ENCODE data around the gene EIF4G1. TPM values are rescaled to one million over a fixed set of nuclear protein-coding genes. Genes with fewer than 3 reads are reported as not detected.

EIF4G1 gene
- total and polyA plus RNA-seq, 10 of the 15 experiments (the other 5 are each of a cell fraction or from before 2014, with no cell fraction given): 5.7 to 462 (median 237) TPM

GRCh38 chr3:184320104-184320445, 5.7 kb downstream of the EIF4G1 start:
- ATAC-seq: peak; percentile 24
- H3K36me3 ChIP-seq (ENCODE audit: control insufficient read depth in 2 of 2, insufficient read depth in 2 of 2, low read length in 1 of 2): peaks cover 49 to 61% of the 10 kb centered on the region in 2 experiments
- in situ Hi-C loops (cut with MboI) (no loop called here), intact Hi-C loops (cut with micrococcal nuclease; ENCODE audit: unreplicated experiment) (no loop called here)
- BruUV-seq (replicated peaks): no TSS peak
- ChIA-PET CTCF (no interaction called here), RAD21 (ENCODE audit: unreplicated experiment) (no interaction called here), POLR2A (no interaction called here), SMC1A (ENCODE audit: uncharacterized antibody, unreplicated experiment) (no interaction called here)
- no peaks in the 10 kb centered on the region for H3K9me3 ChIP-seq (replicated peaks; ENCODE audit: control insufficient read depth, insufficient read depth, low read length)
- H3K27ac ChIP-seq (ENCODE audit: control insufficient read depth, insufficient read depth): no peak overlapping the region
- H3K4me1 ChIP-seq (ENCODE audit: control insufficient read depth, insufficient read depth, low read length): peaks cover 3% of the 10 kb centered on the region; the same call in 1 of the 2 replicates
- no peak for FAIRE-seq
- peaks cover 12% of the 10 kb centered on the region for H4K20me1 ChIP-seq (ENCODE audit: control insufficient read depth, insufficient read depth)
- peaks cover 53% of the 10 kb centered on the region for H3K79me2 ChIP-seq (ENCODE audit: control insufficient read depth, insufficient read depth, low read length)
- no peak for DNase-seq (ENCODE audit: low read depth, low spot score)
- no peak overlapping the region for H3K4me3 ChIP-seq
- WGBS (ENCODE audit: insufficient coverage, insufficient replicate concordance, low lambda C conversion rate, missing lambda C conversion rate): 73% methylated on average over 4 of the region's 4 CpGs
- no peak overlapping the region for H3K9ac ChIP-seq (ENCODE audit: control insufficient read depth, insufficient read depth, low read length)
- no peaks in the 10 kb centered on the region for H3K27me3 ChIP-seq (replicated peaks in 1 of 2; ENCODE audit: control insufficient read depth in 2 of 2, insufficient read depth in 2 of 2, low read length in 1 of 2)
- H3K4me2 ChIP-seq (ENCODE audit: control insufficient read depth, insufficient read depth): no peak overlapping the region
- TF ChIP-seq, protein P1, sequence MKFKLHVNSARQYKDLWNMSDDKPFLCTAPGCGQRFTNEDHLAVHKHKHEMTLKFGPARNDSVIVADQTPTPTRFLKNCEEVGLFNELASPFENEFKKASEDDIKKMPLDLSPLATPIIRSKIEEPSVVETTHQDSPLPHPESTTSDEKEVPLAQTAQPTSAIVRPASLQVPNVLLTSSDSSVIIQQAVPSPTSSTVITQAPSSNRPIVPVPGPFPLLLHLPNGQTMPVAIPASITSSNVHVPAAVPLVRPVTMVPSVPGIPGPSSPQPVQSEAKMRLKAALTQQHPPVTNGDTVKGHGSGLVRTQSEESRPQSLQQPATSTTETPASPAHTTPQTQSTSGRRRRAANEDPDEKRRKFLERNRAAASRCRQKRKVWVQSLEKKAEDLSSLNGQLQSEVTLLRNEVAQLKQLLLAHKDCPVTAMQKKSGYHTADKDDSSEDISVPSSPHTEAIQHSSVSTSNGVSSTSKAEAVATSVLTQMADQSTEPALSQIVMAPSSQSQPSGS (IDR thresholded peaks at IDR 0.05; ENCODE audit: low read length): no peak
- no peak for TF ChIP-seq MAX (IDR thresholded peaks at IDR 0.05; ENCODE audit: low read depth, low read length)
- TF ChIP-seq ZNF622 (IDR thresholded peaks at IDR 0.05): no peak
- TF ChIP-seq MYB (IDR thresholded peaks at IDR 0.05; ENCODE audit: borderline replicate concordance, low read depth, low read length): no peak
- no peak overlapping the region for H2AFZ ChIP-seq (ENCODE audit: control insufficient read depth, low read depth, low read length)

DNA sequence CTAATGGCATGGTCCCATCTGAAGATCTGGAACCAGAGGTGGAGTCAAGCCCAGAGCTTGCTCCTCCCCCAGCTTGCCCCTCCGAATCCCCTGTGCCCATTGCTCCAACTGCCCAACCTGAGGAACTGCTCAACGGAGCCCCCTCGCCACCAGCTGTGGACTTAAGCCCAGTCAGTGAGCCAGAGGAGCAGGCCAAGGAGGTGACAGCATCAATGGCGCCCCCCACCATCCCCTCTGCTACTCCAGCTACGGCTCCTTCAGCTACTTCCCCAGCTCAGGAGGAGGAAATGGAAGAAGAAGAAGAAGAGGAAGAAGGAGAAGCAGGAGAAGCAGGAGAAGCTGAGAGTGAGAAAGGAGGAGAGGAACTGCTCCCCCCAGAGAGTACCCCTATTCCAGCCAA, 7.3 kb downstream of the EIF4G1 start:
- Histone ChIP-seq H3K4me3 (no peak overlapping the region), H2AFZ (ENCODE audit: control insufficient read depth, low read depth, low read length) (no peak overlapping the region), H3K9me3 (replicated peaks; ENCODE audit: control insufficient read depth, insufficient read depth, low read length) (no peaks in the 10 kb centered on the region), H4K20me1 (ENCODE audit: control insufficient read depth, insufficient read depth) (peaks cover 5% of the 10 kb centered on the region), H3K79me2 (ENCODE audit: control insufficient read depth, insufficient read depth, low read length) (peaks cover 37% of the 10 kb centered on the region), H3K4me1 (ENCODE audit: control insufficient read depth, insufficient read depth, low read length) (peaks cover under 1% of the 10 kb centered on the region; the same call in 1 of the 2 replicates), H3K36me3 (ENCODE audit: control insufficient read depth in 2 of 2, insufficient read depth in 2 of 2, low read length in 1 of 2) (peaks cover 63 to 75% of the 10 kb centered on the region in 2 experiments), H3K9ac (ENCODE audit: control insufficient read depth, insufficient read depth, low read length) (no peak overlapping the region), H3K4me2 (ENCODE audit: control insufficient read depth, insufficient read depth) (no peak overlapping the region), H3K27me3 (replicated peaks in 1 of 2; ENCODE audit: control insufficient read depth in 2 of 2, insufficient read depth in 2 of 2, low read length in 1 of 2) (no peaks in the 10 kb centered on the region), H3K27ac (ENCODE audit: control insufficient read depth, insufficient read depth) (no peak overlapping the region)
- in situ Hi-C loops (cut with MboI) (no loop called here), intact Hi-C loops (cut with micrococcal nuclease; ENCODE audit: unreplicated experiment) (no loop called here)
- ATAC-seq (no peak), FAIRE-seq (no peak), DNase-seq (ENCODE audit: low read depth, low spot score) (no peak)
- SMC1A ChIA-PET (ENCODE audit: uncharacterized antibody, unreplicated experiment): no interaction called here
- CTCF ChIA-PET: no interaction called here
- 97% methylated on average over 5 of the region's 5 CpGs for WGBS (ENCODE audit: insufficient coverage, insufficient replicate concordance, low lambda C conversion rate, missing lambda C conversion rate)
- no TSS peak for BruUV-seq (replicated peaks)
- RAD21 ChIA-PET (ENCODE audit: unreplicated experiment): no interaction called here
- POLR2A ChIA-PET: no interaction called here
- TF ChIP-seq, protein P2, sequence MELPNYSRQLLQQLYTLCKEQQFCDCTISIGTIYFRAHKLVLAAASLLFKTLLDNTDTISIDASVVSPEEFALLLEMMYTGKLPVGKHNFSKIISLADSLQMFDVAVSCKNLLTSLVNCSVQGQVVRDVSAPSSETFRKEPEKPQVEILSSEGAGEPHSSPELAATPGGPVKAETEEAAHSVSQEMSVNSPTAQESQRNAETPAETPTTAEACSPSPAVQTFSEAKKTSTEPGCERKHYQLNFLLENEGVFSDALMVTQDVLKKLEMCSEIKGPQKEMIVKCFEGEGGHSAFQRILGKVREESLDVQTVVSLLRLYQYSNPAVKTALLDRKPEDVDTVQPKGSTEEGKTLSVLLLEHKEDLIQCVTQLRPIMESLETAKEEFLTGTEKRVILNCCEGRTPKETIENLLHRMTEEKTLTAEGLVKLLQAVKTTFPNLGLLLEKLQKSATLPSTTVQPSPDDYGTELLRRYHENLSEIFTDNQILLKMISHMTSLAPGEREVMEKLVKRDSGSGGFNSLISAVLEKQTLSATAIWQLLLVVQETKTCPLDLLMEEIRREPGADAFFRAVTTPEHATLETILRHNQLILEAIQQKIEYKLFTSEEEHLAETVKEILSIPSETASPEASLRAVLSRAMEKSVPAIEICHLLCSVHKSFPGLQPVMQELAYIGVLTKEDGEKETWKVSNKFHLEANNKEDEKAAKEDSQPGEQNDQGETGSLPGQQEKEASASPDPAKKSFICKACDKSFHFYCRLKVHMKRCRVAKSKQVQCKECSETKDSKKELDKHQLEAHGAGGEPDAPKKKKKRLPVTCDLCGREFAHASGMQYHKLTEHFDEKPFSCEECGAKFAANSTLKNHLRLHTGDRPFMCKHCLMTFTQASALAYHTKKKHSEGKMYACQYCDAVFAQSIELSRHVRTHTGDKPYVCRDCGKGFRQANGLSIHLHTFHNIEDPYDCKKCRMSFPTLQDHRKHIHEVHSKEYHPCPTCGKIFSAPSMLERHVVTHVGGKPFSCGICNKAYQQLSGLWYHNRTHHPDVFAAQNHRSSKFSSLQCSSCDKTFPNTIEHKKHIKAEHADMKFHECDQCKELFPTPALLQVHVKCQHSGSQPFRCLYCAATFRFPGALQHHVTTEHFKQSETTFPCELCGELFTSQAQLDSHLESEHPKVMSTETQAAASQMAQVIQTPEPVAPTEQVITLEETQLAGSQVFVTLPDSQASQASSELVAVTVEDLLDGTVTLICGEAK (IDR thresholded peaks at IDR 0.05; ENCODE audit: borderline replicate concordance): no peak
- no peak for TF ChIP-seq ZNF384 (IDR thresholded peaks at IDR 0.05; ENCODE audit: borderline replicate concordance, low read depth, low read length)
- 0 out of 2 replicates have a peak, but pooled peaks have one; percentile 8 for TF ChIP-seq POLR2AphosphoS5 (IDR thresholded peaks at IDR 0.05; ENCODE audit: low read length)
- TF ChIP-seq POLR2A (IDR thresholded peaks at IDR 0.05; ENCODE audit: low read depth, low read length): peak; percentile 51
